HG02938 (cell line): ENCODE results near the gene UMPS.

Experiments used
- ATAC-seq: cut with Tn5 transposase; IDR thresholded peaks from one replicate; pipeline ENCODE4 v1.9.1; 2021; ENCODE audit warnings: mild to moderate bottlenecking, moderate library complexity; ENCODE audit not compliant: unreplicated experiment

Gene UMPS

DNA sequence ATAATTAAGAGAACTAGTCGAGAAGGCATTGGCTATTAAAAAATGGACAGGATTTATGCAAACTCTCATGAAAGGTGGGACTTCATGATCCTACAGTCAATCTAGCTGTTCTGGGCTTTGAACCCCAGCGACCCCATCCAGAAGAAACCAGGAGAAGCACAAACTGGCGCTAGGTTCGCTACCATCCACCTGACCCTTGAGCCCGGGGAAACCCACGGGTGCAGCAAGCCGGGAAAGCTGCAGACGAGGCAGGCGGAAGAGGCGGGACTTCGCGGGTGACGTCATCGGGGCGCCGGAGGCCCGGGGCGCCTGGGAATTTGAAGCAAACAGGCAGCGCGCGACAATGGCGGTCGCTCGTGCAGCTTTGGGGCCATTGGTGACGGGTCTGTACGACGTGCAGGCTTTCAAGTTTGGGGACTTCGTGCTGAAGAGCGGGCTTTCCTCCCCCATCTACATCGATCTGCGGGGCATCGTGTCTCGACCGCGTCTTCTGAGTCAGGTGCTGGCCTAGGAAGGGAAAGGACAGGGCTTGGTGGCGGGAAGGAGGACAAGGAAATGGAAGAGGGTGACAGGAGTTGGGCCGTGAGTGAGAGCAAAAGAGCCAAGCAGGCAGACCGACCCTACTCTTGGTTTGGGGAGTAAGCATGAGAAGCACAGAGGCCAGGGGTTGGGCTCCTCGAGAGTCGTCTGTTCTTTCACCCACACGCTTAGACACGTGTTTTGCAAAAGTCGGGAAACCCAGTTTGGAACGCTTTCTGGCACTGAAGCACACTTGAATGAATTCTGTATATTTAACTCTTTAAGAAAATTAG is at the start of gene UMPS:
TSS of gene UMPS (plus strand) at position 324 of the 812 bp plus-strand sequence. CDS start at position 344, 20 bp downstream.
- peak; percentile 87 for ATAC-seq

DNA sequence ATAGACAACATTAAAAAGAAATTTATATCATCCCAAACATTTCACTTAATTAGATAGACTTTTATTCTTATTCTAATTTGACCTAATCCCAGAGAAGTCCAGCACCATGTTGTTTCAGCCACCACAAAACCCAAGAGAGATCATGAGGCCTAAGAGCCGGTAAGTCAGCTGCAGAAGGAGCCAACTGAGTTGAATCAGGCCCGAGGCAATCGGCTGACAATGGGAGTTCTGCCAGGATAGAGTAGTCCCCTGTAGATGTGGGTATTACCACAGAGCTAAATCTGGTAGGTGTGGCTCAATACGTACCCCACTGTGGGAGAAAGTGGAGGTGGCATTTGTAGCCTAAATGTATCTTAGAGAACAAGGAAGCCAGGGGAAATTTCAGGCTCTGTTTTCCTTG is 49.7 kb upstream of the UMPS start:
- no peak for ATAC-seq

- ATAC-seq, result no peak
These were observed 48.0 kb upstream of the UMPS start for GRCh38 chr3:124682263-124682662.

GRCh38 chr3:124684459-124684858 is 45.8 kb upstream of the UMPS start:
- ATAC-seq, result no peak

DNA sequence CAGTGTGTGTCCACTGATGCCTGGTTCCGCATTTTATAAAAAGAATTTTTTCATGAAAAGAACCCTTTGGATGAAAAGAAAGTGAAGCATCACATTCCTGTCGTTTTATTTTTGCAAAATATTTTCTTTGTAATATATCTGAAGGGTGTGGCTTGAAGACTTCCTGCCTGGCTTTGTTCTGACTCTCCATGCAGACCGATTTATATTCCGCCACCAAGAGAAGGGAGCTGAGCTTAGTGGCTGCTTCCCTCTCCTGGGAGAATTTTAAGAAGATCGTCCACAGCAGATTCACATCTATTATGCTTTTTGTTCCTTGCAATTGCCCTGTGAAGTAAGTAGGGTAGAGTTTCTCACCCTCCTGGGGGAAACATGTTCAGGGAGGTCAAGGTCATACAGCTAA is 45.2 kb upstream of the UMPS start:
- ATAC-seq, result no peak

DNA sequence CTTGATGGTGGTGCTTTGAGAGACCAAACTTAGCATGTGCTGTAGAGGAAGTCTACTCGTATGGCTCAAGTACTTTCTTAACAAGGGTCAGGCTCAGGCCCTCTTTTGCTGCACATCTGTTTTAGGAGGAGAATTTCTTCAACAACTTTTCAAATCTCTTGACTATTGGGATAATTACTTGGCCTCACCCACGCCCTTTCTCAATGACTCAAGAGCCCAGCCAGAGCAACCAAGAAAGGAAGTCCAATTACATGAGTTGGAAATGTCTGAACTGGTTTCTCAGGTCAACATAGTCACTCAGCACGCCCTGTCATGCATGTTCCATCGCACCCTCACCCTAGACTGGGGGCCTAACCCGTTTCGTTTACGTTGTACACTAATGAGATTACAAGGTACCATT is 44.8 kb upstream of the UMPS start:
- ATAC-seq, result no peak

- no peak for ATAC-seq
These were observed 44.1 kb upstream of the UMPS start for GRCh38 chr3:124686028-124686670.

DNA sequence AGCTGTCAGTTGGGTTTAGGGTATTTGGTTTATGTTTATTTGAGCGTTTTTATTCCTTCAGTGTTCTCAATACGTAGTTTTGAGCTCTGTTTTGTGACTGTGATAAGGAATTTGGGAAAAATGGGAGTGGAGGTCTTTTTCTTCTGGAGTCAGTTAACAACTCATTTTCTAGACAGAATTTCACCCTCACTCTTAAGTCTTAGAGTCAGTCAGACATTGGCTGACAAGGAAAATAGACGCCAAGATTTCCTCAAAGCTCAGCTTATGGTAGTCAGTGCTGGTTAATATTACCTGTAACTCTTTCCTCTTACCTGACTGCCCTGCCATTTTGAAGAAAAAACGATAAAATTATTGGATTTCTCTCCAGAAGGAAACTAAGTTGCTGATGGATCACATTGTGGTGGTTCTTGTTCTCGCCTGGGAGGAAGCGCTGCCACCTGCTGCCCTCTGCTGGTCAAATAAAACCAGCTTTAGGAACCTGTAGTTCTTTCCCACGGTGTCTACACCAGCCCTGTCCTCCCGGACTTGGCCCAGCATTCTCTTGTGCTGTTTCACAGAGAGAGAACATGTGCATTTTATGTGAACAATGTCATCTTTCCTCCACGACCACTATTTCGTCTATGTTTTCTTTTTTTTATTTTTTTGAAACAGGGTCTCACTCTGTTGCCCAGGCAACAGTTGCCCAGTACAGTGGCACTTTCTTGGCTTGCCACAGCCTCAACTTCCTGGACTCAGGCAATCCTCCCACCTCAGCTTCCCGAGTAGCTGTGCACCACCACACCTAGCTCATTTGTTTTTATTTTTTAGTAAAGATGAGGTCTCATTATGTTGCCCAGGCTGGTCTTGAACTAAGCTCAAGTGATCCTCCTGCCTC is 41.4 kb upstream of the UMPS start:
- no peak for ATAC-seq

- no peak for ATAC-seq
These were observed 38.7 kb upstream of the UMPS start for GRCh38 chr3:124691599-124691998.

GRCh38 chr3:124694486-124694885 is 35.8 kb upstream of the UMPS start:
- no peak for ATAC-seq

GRCh38 chr3:124695369-124695768 is 34.9 kb upstream of the UMPS start:
- ATAC-seq, result no peak

DNA sequence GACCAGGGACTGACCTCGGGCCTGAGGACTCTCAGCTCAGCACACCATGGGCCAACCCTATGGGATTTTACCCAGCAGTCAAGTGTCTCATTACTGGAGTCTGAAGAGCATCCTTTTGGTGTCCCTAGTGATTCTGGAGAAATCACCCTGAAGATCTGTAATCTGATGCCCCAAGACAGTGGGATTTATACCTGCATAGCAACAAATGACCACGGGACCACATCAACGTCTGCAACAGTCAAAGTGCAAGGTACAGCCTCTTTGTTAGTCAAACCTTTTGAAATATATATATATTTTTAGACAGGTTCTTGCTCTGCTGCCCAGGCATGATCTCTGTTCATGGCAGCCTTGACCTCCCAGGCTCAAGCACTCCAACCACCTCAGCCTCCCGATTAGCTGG is 34.2 kb upstream of the UMPS start:
- no peak for ATAC-seq

DNA sequence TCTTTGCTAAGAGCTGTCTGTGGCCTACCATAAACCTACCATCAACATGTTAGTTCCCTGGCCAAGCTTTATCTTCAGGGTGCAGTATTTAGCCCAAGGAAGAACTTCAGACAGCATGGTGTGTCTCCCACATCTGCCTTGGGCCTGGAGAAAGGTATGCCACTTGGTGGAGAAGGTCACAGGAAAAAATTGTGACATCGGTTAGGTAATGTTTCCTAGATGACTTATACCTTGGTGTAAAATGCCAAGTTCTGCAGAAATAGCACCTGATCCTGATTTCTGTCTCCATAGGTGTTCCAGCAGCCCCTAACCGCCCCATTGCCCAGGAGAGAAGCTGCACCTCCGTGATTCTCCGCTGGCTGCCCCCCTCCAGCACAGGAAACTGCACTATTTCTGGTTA is 33.0 kb upstream of the UMPS start:
- ATAC-seq, result no peak

DNA sequence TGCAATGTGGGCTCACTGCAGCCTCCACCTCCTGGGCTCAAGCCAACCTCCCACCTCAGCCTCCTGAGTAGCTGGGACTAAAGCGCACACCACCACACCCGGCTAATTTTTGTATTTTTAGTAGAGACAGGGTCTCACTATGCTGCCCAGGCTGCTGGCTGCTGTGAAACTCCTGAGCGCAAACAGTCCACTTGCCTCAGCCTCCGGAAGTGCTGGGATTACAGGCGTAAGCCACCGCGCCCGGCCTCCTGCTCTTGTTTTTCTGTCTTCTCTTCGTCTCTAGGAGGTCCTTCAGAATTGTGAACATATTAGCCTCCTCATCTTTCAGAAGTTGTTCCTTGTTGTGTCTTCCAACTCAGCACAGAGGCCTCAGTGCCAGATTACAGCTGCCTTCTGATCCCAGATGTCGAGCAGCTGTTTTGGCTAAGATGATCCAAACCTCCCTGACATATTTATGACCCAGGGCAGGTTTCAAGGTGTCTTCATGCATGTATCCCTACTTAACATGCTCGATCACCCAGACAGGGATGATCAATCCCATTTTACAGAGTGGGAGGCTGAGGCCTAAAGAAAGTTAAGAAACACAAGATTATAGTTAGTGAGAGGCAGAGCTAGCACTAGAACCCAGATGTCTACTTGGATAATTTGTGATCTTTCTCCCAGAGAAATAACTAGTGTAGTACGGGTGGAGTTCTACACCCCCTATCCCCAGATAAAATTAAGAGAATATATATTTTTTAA is 32.1 kb upstream of the UMPS start:
- no peak for ATAC-seq

DNA sequence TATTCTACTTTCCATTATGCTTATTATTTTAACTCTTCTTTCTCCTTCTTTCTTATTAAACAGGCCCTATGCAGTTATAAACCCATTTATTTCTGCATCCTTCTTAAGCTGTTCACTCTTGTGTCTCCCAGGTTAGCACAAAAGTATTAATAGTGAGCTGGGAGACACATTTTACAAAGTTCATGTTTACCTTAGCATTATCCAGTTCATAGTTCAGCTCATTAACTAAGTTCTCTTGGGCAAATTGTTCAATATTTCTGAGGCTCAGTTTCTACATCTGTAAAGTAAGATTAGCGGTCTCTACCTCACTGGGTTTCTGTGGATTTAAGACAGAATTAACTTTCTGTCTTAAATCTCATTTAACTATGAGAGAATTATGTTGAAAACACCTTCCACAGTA is 31.2 kb upstream of the UMPS start:
- ATAC-seq, result no peak

DNA sequence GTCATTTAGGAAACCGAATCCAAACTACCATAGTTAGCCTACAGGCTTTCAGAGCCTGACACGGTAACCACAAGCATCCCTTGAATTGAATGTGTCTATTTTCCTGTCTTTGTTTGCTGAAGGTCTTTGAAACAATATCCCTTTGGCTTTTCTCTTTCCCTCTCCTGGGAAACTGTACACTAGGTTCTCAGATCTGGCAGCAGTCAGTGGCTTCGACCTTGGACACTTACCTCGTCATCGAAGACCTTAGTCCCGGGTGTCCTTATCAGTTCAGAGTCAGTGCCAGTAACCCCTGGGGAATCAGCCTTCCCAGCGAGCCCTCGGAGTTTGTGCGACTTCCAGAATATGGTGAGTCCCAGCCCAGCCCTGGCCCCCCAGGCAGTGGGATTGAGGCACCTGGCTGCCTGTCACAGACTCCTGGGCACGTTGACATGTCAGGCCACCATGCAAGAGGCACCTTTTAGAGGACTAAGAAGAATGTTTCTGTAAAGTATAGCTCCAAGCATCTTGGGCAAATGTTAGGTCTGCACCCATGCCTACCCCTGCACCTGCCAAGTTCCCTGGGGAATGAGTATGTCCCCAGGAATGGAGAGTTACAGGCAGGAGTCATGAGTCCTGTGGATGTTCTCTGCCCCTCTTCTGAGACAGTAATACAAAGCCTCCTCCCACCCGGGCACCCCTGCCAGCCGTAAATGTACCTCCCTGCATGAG is 30.4 kb upstream of the UMPS start:
- no peak for ATAC-seq

GRCh38 chr3:124700880-124701684 is 29.2 kb upstream of the UMPS start:
- no peak for ATAC-seq

GRCh38 chr3:124701687-124702086 is 28.6 kb upstream of the UMPS start:
- ATAC-seq, result no peak

DNA sequence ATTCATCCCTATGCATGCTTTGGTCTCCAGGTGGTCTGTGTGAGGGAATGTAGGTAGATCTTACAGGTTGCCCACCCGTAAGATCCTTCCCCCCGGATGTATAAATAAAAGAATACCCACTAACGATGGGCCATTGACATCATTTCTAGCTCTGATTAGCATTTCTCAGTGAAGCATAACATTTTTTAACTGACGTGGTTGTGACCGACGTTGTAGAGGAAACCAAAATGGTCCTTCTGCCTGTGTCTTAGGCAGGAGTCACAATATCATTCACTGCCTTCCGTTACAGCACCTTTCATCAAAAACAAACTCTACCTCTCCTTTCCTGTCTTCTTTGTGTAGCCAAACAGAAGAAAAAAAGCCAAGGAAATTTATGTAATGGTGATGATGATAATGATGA is 27.3 kb upstream of the UMPS start:
- ATAC-seq, result no peak
